Activated naive CD4-positive, alpha-beta T cell treated with anti-CD3 and anti-CD28 coated beads for 36 hours (primary cell): ENCODE measurements around the gene PPP2R5C. TPM values are rescaled to one million over a fixed set of nuclear protein-coding genes. Genes with fewer than 3 reads are reported as not detected.

Experiments
- CTCF ChIA-PET: fragments of 350-600 bp; sonication (Branson Sonifier 250); formaldehyde crosslinking; loops from one replicate; lab custom pipeline; 2021; ENCODE audit warnings: antibody characterized with exemption; lab: Charles Lee
- DNase-seq: peaks from one replicate; pipeline ENCODE4 v3.0.0-alpha.2; 2020
- H3K27ac Mint-ChIP-seq: one replicate; pipeline ENCODE4 v1.8.0; 2021; ENCODE audit warnings: mild to moderate bottlenecking, mixed read lengths
- H3K27me3 Mint-ChIP-seq: one replicate; pipeline ENCODE4 v1.8.0; 2021; ENCODE audit warnings: low read depth, mixed read lengths
- H3K36me3 Mint-ChIP-seq: one replicate; pipeline ENCODE4 v1.8.0; 2021; ENCODE audit warnings: low read depth, mixed read lengths
- H3K4me1 Mint-ChIP-seq: one replicate; pipeline ENCODE4 v1.8.0; 2021; ENCODE audit warnings: low read depth, mixed read lengths
- H3K4me3 Mint-ChIP-seq: one replicate; pipeline ENCODE4 v1.8.0; 2021; ENCODE audit warnings: mild to moderate bottlenecking, moderate library complexity, mixed read lengths
- H3K9me3 Mint-ChIP-seq: one replicate; pipeline ENCODE4 v1.8.0; 2021; ENCODE audit warnings: mixed read lengths
- intact Hi-C: fragments of 100-400 bp; cut with micrococcal nuclease; formaldehyde crosslinking; loops from one replicate; pipeline ENCODE4 v1.15.1; 2023
- total RNA-seq, 2 experiments: library from RNA; stranded (reverse); gene quantifications; one replicate each; pipeline ENCODE4 v1.2.3, GENCODE V29; 2021

PPP2R5C gene
- total RNA-seq, 2 experiments from 2014 or later, result 280 to 294 TPM

GRCh38 chr14:101922866-101923265, 161.4 kb downstream of the PPP2R5C start:
- Mint-ChIP-seq H3K36me3 (peaks cover 6% of the 10 kb centered on the region), H3K27ac (no peak overlapping the region), H3K4me1 (no peaks in the 10 kb centered on the region), H3K27me3 (no peaks in the 10 kb centered on the region), H3K4me3 (no peak overlapping the region), H3K9me3 (no peaks in the 10 kb centered on the region)
- CTCF ChIA-PET, result no interaction called here
- no peak for DNase-seq
- intact Hi-C loops, result no loop called here

DNA sequence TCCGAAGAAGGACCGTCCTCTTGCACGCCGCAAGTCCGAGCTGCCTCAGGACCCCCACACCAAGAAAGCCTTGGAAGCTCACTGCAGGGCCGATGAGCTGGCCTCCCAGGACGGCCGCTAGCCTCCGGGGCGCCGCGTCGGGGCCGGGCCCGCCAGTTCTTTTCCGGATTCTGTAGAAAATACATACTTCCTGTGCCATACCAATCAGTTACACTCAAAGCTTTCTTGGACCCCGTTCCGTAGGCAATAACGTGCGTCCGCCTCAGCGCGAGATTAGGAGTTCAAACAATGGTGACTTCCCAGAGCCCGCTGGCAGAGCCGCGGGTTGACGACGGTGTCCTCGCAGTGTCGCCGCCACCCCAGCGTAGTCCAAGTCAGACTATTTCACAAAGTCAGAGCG, 163.6 kb downstream of the PPP2R5C start:
- Mint-ChIP-seq H3K27me3 (no peaks in the 10 kb centered on the region), H3K4me3 (no peak overlapping the region), H3K4me1 (no peaks in the 10 kb centered on the region), H3K27ac (no peak overlapping the region), H3K9me3 (no peaks in the 10 kb centered on the region), H3K36me3 (peaks cover 6% of the 10 kb centered on the region)
- DNase-seq, result no peak
- intact Hi-C loops, result no loop called here
- CTCF ChIA-PET, result no interaction called here

- Mint-ChIP-seq H3K36me3 (peaks cover 6% of the 10 kb centered on the region), H3K27ac (no peak overlapping the region)
Measured at GRCh38 chr14:101926085-101926484, 164.6 kb downstream of the PPP2R5C start.

GRCh38 chr14:101926620-101927019, 165.1 kb downstream of the PPP2R5C start:
- no peaks in the 10 kb centered on the region for H3K4me1 Mint-ChIP-seq
- H3K27ac Mint-ChIP-seq, result no peak overlapping the region
- CTCF ChIA-PET, result interaction anchor here (0.7 kb wide), 1 partner anchor 123 kb away, joined by 3 read pairs; no protein-coding TSS in a partner anchor
- H3K9me3 Mint-ChIP-seq, result no peaks in the 10 kb centered on the region
- DNase-seq, result no peak
- H3K4me3 Mint-ChIP-seq, result no peak overlapping the region
- intact Hi-C loops, result no loop called here
- H3K27me3 Mint-ChIP-seq, result no peaks in the 10 kb centered on the region
- H3K36me3 Mint-ChIP-seq, result peaks cover 6% of the 10 kb centered on the region

More at GRCh38 chr14:101926085-101926484, 164.6 kb downstream of the PPP2R5C start:
- CTCF ChIA-PET, result no interaction called here
- no peak overlapping the region for H3K4me3 Mint-ChIP-seq
- no peaks in the 10 kb centered on the region for H3K4me1 Mint-ChIP-seq
- no peak for DNase-seq
- H3K27me3 Mint-ChIP-seq, result no peaks in the 10 kb centered on the region
- intact Hi-C loops, result no loop called here
- no peaks in the 10 kb centered on the region for H3K9me3 Mint-ChIP-seq

DNA sequence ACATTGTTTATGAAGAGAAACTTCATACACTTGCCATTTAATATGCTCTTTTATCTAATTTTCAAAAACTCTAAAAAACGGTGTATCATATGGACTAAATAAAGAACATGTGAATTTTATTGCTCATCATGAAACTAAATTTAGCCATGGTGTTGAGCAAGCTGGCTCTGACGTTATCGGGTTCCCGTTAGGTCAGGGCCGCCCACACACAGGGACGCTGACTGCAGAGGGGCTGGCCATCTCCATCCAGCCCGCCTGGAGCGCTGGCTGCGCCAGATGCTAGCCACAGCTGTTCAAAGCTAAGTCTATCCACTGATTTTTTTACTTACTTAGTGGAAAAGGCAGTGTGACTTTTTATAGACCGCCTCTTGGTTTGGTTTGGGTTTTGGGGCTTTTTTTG, 166.3 kb downstream of the PPP2R5C start:
- no peaks in the 10 kb centered on the region for H3K27me3 Mint-ChIP-seq
- peaks cover 2% of the 10 kb centered on the region for H3K36me3 Mint-ChIP-seq
- CTCF ChIA-PET, result no interaction called here
- H3K9me3 Mint-ChIP-seq, result no peaks in the 10 kb centered on the region
- H3K4me1 Mint-ChIP-seq, result no peaks in the 10 kb centered on the region
- no peak overlapping the region for H3K27ac Mint-ChIP-seq
- intact Hi-C loops, result no loop called here
- no peak overlapping the region for H3K4me3 Mint-ChIP-seq
- no peak for DNase-seq

GRCh38 chr14:101928415-101928841, 166.9 kb downstream of the PPP2R5C start:
- no peak for DNase-seq
- CTCF ChIA-PET, result no interaction called here
- Mint-ChIP-seq H3K4me3 (no peak overlapping the region), H3K4me1 (no peaks in the 10 kb centered on the region), H3K36me3 (peaks cover 2% of the 10 kb centered on the region), H3K27me3 (no peaks in the 10 kb centered on the region), H3K9me3 (no peaks in the 10 kb centered on the region), H3K27ac (no peak overlapping the region)
- intact Hi-C loops, result no loop called here

GRCh38 chr14:101929096-101929495, 167.6 kb downstream of the PPP2R5C start:
- Mint-ChIP-seq H3K36me3 (peaks cover 2% of the 10 kb centered on the region), H3K27ac (peak overlapping the region; percentile 30), H3K27me3 (no peaks in the 10 kb centered on the region), H3K9me3 (no peaks in the 10 kb centered on the region), H3K4me1 (no peaks in the 10 kb centered on the region), H3K4me3 (no peak overlapping the region)
- no peak for DNase-seq
- CTCF ChIA-PET, result no interaction called here
- intact Hi-C loops, result no loop called here

GRCh38 chr14:101929946-101930345, 168.4 kb downstream of the PPP2R5C start:
- Mint-ChIP-seq H3K36me3 (no peaks in the 10 kb centered on the region), H3K27ac (no peak overlapping the region), H3K4me3 (no peak overlapping the region), H3K27me3 (no peaks in the 10 kb centered on the region), H3K9me3 (no peaks in the 10 kb centered on the region), H3K4me1 (no peaks in the 10 kb centered on the region)
- CTCF ChIA-PET, result interaction anchor here (0.6 to 1.2 kb wide), 2 partner anchors 28 to 80 kb away, joined by 3 to 4 read pairs; no protein-coding TSS in a partner anchor
- intact Hi-C loops, result no loop called here
- no peak for DNase-seq

GRCh38 chr14:101932673-101933072, 171.2 kb downstream of the PPP2R5C start:
- no peak overlapping the region for H3K27ac Mint-ChIP-seq
- H3K36me3 Mint-ChIP-seq, result no peaks in the 10 kb centered on the region
- H3K27me3 Mint-ChIP-seq, result no peaks in the 10 kb centered on the region
- intact Hi-C loops, result no loop called here
- H3K9me3 Mint-ChIP-seq, result no peaks in the 10 kb centered on the region
- CTCF ChIA-PET, result no interaction called here
- DNase-seq, result no peak
- no peak overlapping the region for H3K4me3 Mint-ChIP-seq
- H3K4me1 Mint-ChIP-seq, result no peaks in the 10 kb centered on the region

DNA sequence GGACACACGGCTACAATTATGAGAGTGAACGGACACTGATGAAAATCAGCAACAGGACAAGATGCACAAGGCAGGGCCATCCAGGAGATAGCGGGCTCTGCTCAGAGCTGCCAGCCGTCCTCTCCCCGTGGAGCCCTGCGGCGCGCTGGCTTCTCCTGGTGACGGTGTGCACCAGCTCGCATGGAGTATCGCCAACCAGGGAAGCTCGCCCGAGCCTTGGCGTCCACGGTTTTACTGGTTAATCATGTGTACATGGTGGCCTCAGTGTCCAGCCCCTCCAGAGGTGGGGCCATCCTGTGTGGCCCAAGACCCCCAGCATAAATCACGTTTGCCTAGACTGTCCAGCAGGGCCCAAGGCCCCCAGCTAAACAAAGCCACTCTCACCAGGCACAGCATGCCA, 171.7 kb downstream of the PPP2R5C start:
- H3K4me3 Mint-ChIP-seq, result no peak overlapping the region
- H3K27ac Mint-ChIP-seq, result no peak overlapping the region
- CTCF ChIA-PET, result interaction anchor here (1.2 kb wide), 1 partner anchor 162 kb away, joined by 3 read pairs; no protein-coding TSS in a partner anchor
- intact Hi-C loops, result no loop called here
- no peaks in the 10 kb centered on the region for H3K4me1 Mint-ChIP-seq
- no peaks in the 10 kb centered on the region for H3K36me3 Mint-ChIP-seq
- no peaks in the 10 kb centered on the region for H3K27me3 Mint-ChIP-seq
- no peaks in the 10 kb centered on the region for H3K9me3 Mint-ChIP-seq
- no peak for DNase-seq

DNA sequence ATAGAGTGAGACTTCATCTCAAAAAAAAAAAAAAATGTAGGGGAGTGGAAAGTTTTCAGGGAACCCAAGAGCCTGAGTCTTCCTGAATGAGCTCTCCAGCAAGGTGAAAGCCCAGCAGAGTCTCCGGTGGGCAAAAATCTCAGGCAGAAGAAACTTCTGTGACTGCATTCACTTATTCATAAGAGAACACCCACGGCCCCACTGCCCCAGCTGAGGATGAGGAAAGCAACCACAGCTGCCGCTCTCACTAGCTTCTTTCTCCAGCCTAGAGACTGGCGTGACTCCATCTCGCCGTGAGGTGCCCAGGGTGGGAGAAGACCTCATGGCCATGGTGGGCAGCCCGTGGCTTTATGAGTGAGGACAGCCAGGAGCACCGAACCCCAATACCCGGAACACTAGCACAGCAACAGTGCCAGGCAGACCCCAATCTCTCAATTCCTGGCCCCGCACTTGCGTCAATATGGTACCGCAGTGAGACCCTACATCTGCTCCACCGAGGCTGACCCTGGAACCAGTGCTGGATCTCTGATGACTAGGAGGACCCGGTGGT, 173.2 kb downstream of the PPP2R5C start:
- no peaks in the 10 kb centered on the region for H3K9me3 Mint-ChIP-seq
- H3K27ac Mint-ChIP-seq, result no peak overlapping the region
- DNase-seq, result no peak
- CTCF ChIA-PET, result interaction anchor here (0.7 kb wide), 2 partner anchors 24 to 33 kb away, joined by 3 to 5 read pairs; no protein-coding TSS in a partner anchor
- H3K27me3 Mint-ChIP-seq, result no peaks in the 10 kb centered on the region
- intact Hi-C loops, result no loop called here
- no peak overlapping the region for H3K4me3 Mint-ChIP-seq
- H3K4me1 Mint-ChIP-seq, result peaks cover 5% of the 10 kb centered on the region
- no peaks in the 10 kb centered on the region for H3K36me3 Mint-ChIP-seq

GRCh38 chr14:101937926-101938767, 176.6 kb downstream of the PPP2R5C start:
- intact Hi-C loops, result no loop called here
- Mint-ChIP-seq H3K36me3 (no peaks in the 10 kb centered on the region), H3K27ac (no peak overlapping the region), H3K27me3 (peaks cover 13% of the 10 kb centered on the region), H3K4me1 (peaks cover 5% of the 10 kb centered on the region), H3K4me3 (no peak overlapping the region), H3K9me3 (no peaks in the 10 kb centered on the region)
- no peak for DNase-seq
- CTCF ChIA-PET, result interaction anchor here (0.7 to 0.8 kb wide), 2 partner anchors 15 to 232 kb away, joined by 3 read pairs; no protein-coding TSS in a partner anchor
